ENCODE results near the gene TMEM39A. TPM values are rescaled to one million over a fixed set of nuclear protein-coding genes. Genes with fewer than 3 reads are reported as not detected.

The TMEM39A gene
- total RNA-seq, 1 experiment from 2014 or later: 28.4 TPM

DNA sequence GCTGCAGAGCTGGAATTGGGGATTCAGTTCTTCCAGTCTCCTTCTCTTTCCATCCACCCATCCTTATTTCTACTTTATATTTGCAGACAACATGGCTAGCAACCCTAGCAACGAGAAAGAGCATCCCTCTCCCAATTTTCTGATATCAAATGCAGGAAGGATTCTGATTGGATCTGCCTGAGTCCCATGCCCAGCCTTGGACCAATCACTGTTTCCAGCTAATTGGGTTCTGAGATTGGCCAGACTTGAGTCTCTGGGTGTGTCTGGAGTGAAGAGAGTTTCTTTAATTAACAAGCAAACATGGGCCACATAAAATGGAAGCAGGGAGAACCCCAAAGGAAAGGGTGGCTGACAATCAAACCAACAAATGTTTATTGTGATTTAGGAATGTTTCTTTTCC, 60.6 kb downstream of the TMEM39A start:
- no peaks in the 10 kb centered on the region for H3K79me2 ChIP-seq (ENCODE audit: low read length)
- H3K4me2 ChIP-seq (ENCODE audit: low read depth, low read length, poor library complexity, severe bottlenecking): no peak overlapping the region
- no peaks in the 10 kb centered on the region for H3K36me3 ChIP-seq (ENCODE audit: insufficient read depth, low read length)
- no peaks in the 10 kb centered on the region for H3K9me3 ChIP-seq (ENCODE audit: low read length)
- no peaks in the 10 kb centered on the region for H3K9me2 ChIP-seq (replicated peaks; ENCODE audit: insufficient read depth, low read length)
- H2AFZ ChIP-seq (ENCODE audit: low read length): no peak overlapping the region
- H3K27ac ChIP-seq (ENCODE audit: low read length): no peak overlapping the region
- H3K4me3 ChIP-seq (ENCODE audit: low read length): no peak overlapping the region
- H3K27me3 ChIP-seq (ENCODE audit: low read length): no peaks in the 10 kb centered on the region
- no peaks in the 10 kb centered on the region for H3K4me1 ChIP-seq (ENCODE audit: low read length)
- no peaks in the 10 kb centered on the region for H4K20me1 ChIP-seq (ENCODE audit: insufficient read depth, low read depth, low read length)
- H3K9ac ChIP-seq (ENCODE audit: low read length): no peak overlapping the region
- DNase-seq: peak; percentile 53

DNA sequence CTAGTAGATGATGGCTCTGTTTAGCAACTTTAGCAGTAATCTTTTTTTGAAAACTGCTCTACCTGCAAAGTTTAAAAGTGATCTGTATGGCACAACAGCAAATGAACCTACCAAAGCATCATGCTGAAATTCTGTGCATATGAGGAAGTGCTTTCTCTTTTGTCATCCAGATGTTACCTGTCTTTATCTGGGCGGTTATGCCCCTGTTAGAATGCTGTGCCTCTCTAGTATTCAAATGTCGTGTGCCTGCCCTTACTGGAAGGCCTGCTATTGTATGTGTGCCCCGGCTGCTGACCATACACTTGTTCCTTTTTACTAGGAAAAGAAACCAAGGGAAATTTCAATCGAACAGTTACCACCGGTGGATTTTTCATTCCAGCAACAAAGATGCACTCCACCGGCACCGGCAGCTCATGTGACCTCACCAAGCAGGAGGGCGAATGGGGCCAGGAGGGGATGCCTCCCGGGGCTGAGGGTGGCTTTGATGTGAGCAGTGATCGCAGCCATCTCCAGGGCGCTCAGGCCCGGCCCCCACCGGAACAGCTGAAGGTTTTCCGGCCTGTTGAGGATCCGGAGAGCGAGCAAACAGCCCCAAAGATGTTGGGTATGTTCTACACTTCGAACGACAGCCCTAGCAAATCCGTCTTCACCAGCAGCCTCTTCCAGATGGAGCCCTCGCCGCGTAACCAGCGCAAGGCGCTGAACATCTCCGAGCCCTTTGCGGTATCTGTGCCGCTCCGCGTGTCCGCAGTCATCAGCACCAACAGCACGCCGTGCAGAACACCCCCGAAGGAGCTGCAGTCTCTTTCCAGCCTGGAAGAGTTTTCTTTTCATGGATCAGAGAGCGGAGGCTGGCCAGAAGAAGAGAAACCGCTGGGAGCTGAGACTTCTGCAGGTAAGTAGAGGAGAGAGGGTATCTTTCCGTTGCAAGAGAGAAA, 61.6 kb downstream of the TMEM39A start:
- H3K27ac ChIP-seq (ENCODE audit: low read length): no peak overlapping the region

DNA sequence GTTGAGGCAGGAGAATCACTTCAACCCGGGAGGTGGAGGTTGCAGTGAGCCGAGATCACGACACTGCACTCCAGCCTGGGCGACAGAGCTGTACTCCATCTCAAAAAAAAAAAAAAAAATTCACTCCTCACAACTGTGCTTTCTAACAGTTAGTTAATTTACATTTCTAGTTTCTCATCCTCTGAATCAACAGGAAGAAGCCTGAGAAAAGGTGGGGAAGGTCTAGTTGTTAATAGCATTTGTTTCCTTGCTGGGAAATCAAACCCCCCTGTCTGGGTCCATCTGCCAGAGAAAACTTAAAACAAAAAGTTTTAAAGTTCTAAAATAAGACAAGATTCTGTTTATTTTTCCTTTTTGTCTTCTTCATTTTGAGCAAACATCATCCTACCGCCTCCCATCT, 62.3 kb downstream of the TMEM39A start:
- Histone ChIP-seq H3K27me3 (ENCODE audit: low read length) (no peaks in the 10 kb centered on the region), H3K9ac (ENCODE audit: low read length) (no peak overlapping the region), H3K4me3 (ENCODE audit: low read length) (no peak overlapping the region), H3K4me2 (ENCODE audit: low read depth, low read length, poor library complexity, severe bottlenecking) (no peak overlapping the region), H2AFZ (ENCODE audit: low read length) (no peak overlapping the region), H3K27ac (ENCODE audit: low read length) (no peak overlapping the region), H3K36me3 (ENCODE audit: insufficient read depth, low read length) (no peaks in the 10 kb centered on the region), H3K9me2 (replicated peaks; ENCODE audit: insufficient read depth, low read length) (no peaks in the 10 kb centered on the region), H3K9me3 (ENCODE audit: low read length) (no peaks in the 10 kb centered on the region), H3K4me1 (ENCODE audit: low read length) (peaks cover 10% of the 10 kb centered on the region), H3K79me2 (ENCODE audit: low read length) (no peaks in the 10 kb centered on the region), H4K20me1 (ENCODE audit: insufficient read depth, low read depth, low read length) (no peaks in the 10 kb centered on the region)
- DNase-seq: no peak

More for the DNA sequence above, 61.6 kb downstream of the TMEM39A start:
- H2AFZ ChIP-seq (ENCODE audit: low read length): no peak overlapping the region
- H3K4me1 ChIP-seq (ENCODE audit: low read length): peaks cover 3% of the 10 kb centered on the region
- no peaks in the 10 kb centered on the region for H3K9me2 ChIP-seq (replicated peaks; ENCODE audit: insufficient read depth, low read length)
- H3K4me3 ChIP-seq (ENCODE audit: low read length): no peak overlapping the region
- H3K79me2 ChIP-seq (ENCODE audit: low read length): no peaks in the 10 kb centered on the region
- H3K27me3 ChIP-seq (ENCODE audit: low read length): no peaks in the 10 kb centered on the region
- no peaks in the 10 kb centered on the region for H3K36me3 ChIP-seq (ENCODE audit: insufficient read depth, low read length)
- no peaks in the 10 kb centered on the region for H3K9me3 ChIP-seq (ENCODE audit: low read length)
- H3K4me2 ChIP-seq (ENCODE audit: low read depth, low read length, poor library complexity, severe bottlenecking): no peak overlapping the region
- H4K20me1 ChIP-seq (ENCODE audit: insufficient read depth, low read depth, low read length): no peaks in the 10 kb centered on the region
- no peak overlapping the region for H3K9ac ChIP-seq (ENCODE audit: low read length)
- no peak for DNase-seq

DNA sequence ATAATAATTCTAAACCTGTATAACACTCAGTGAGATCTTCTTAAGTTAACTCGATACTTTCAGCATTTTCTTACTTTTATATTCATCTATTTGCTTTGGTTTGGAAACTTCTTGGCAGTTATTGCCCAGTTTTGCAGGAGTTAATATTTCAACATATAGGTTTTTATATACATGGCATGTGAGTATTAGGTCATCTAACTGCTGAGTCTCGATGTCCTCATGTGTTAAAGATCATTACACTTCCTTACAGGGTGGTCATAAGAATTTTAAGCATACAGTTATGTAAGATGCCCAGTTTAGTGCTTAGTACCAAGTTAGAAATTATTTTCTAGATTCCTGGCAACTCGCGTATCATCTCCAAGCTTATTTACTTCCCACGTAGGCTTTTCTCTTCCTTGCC, 62.9 kb downstream of the TMEM39A start:
- H2AFZ ChIP-seq (ENCODE audit: low read length): no peak overlapping the region
- no peaks in the 10 kb centered on the region for H3K9me3 ChIP-seq (ENCODE audit: low read length)
- H3K36me3 ChIP-seq (ENCODE audit: insufficient read depth, low read length): no peaks in the 10 kb centered on the region
- H3K79me2 ChIP-seq (ENCODE audit: low read length): no peaks in the 10 kb centered on the region
- no peaks in the 10 kb centered on the region for H3K27me3 ChIP-seq (ENCODE audit: low read length)
- H3K27ac ChIP-seq (ENCODE audit: low read length): no peak overlapping the region
- no peak for DNase-seq
- no peaks in the 10 kb centered on the region for H3K9me2 ChIP-seq (replicated peaks; ENCODE audit: insufficient read depth, low read length)
- H3K4me1 ChIP-seq (ENCODE audit: low read length): peaks cover 12% of the 10 kb centered on the region
- no peak overlapping the region for H3K4me2 ChIP-seq (ENCODE audit: low read depth, low read length, poor library complexity, severe bottlenecking)
- no peaks in the 10 kb centered on the region for H4K20me1 ChIP-seq (ENCODE audit: insufficient read depth, low read depth, low read length)
- H3K4me3 ChIP-seq (ENCODE audit: low read length): no peak overlapping the region
- H3K9ac ChIP-seq (ENCODE audit: low read length): no peak overlapping the region

DNA sequence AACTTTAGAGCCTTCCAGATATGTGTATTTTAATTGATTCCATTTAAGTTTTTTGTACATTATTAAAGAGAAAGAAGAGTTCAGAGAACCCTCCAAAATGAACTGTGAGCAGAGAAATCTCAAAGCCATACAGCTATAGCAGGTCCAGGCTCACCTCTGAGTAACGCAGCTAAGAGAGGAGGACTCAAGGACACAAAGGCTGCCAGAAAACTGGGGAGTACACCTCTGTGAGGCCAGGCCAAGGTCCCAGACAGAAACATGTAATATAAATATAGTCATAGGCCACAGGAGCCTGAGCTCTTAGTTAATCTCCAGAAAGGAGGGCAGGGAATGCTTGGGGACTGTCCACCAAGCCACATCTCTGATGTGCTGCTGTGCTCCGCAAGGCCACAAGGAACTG, 66.5 kb downstream of the TMEM39A start:
- no peaks in the 10 kb centered on the region for H3K36me3 ChIP-seq (ENCODE audit: insufficient read depth, low read length)
- H4K20me1 ChIP-seq (ENCODE audit: insufficient read depth, low read depth, low read length): no peaks in the 10 kb centered on the region

DNA sequence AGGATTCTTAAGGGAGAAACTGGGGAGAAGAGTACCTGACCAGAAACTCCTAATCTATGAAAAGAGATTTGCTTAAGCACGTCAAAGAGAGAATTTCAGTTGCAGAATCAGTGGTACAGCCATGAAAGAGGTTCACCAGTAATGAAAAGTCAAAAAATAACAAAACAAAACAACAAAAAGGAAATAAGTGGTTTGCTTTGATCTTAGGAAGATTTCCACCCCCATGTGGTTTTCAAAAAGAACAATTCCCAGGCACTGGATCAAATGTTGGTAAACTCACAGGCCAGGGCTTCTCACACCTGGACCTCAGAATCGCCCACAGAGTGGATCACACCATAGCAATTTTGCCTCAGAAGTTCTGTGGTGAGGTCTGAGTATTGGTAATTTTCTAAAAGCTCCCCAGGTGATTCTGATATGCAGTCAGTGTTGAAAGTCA, 67.5 kb downstream of the TMEM39A start:
- no peak overlapping the region for H3K9ac ChIP-seq (ENCODE audit: low read length)
- H4K20me1 ChIP-seq (ENCODE audit: insufficient read depth, low read depth, low read length): no peaks in the 10 kb centered on the region
- H3K36me3 ChIP-seq (ENCODE audit: insufficient read depth, low read length): no peaks in the 10 kb centered on the region
- no peaks in the 10 kb centered on the region for H3K79me2 ChIP-seq (ENCODE audit: low read length)
- H3K4me3 ChIP-seq (ENCODE audit: low read length): no peak overlapping the region
- no peak overlapping the region for H3K27ac ChIP-seq (ENCODE audit: low read length)
- H3K9me2 ChIP-seq (replicated peaks; ENCODE audit: insufficient read depth, low read length): no peaks in the 10 kb centered on the region
- H3K27me3 ChIP-seq (ENCODE audit: low read length): no peaks in the 10 kb centered on the region
- no peak overlapping the region for H2AFZ ChIP-seq (ENCODE audit: low read length)
- H3K4me1 ChIP-seq (ENCODE audit: low read length): peaks cover 12% of the 10 kb centered on the region
- no peak for DNase-seq
- H3K9me3 ChIP-seq (ENCODE audit: low read length): no peaks in the 10 kb centered on the region
- no peak overlapping the region for H3K4me2 ChIP-seq (ENCODE audit: low read depth, low read length, poor library complexity, severe bottlenecking)

More for the DNA sequence above, 66.5 kb downstream of the TMEM39A start:
- no peaks in the 10 kb centered on the region for H3K79me2 ChIP-seq (ENCODE audit: low read length)
- H3K9me3 ChIP-seq (ENCODE audit: low read length): no peaks in the 10 kb centered on the region
- H3K27me3 ChIP-seq (ENCODE audit: low read length): no peaks in the 10 kb centered on the region
- H2AFZ ChIP-seq (ENCODE audit: low read length): no peak overlapping the region
- H3K4me1 ChIP-seq (ENCODE audit: low read length): peaks cover 12% of the 10 kb centered on the region
- H3K4me2 ChIP-seq (ENCODE audit: low read depth, low read length, poor library complexity, severe bottlenecking): no peak overlapping the region
- H3K9me2 ChIP-seq (replicated peaks; ENCODE audit: insufficient read depth, low read length): no peaks in the 10 kb centered on the region
- DNase-seq: no peak
- H3K27ac ChIP-seq (ENCODE audit: low read length): no peak overlapping the region
- no peak overlapping the region for H3K9ac ChIP-seq (ENCODE audit: low read length)
- no peak overlapping the region for H3K4me3 ChIP-seq (ENCODE audit: low read length)

DNA sequence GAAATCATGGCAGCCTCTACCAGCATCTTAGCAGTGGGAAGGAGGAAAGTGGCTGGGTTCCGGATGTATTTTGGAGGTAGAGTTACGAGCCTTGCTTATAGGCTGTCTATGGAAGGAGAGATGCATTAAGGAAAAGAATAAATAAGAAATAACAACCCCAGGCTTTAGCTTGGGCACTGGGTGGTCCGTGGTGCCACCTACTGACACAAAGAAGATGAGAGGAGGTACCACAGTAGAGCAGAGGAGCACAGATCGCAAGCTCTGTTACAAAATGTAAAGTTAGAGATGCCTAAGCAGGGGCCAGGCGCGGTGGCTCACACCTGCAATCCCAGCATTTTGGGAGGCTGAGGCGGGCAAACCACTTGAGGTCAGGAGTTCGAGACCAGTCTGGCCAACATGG, 74.8 kb downstream of the TMEM39A start:
- Histone ChIP-seq H3K9me3 (ENCODE audit: low read length) (no peaks in the 10 kb centered on the region), H3K4me3 (ENCODE audit: low read length) (no peak overlapping the region), H3K27ac (ENCODE audit: low read length) (no peak overlapping the region), H2AFZ (ENCODE audit: low read length) (no peak overlapping the region), H3K9me2 (replicated peaks; ENCODE audit: insufficient read depth, low read length) (no peaks in the 10 kb centered on the region), H3K4me1 (ENCODE audit: low read length) (no peaks in the 10 kb centered on the region), H3K79me2 (ENCODE audit: low read length) (no peaks in the 10 kb centered on the region), H3K4me2 (ENCODE audit: low read depth, low read length, poor library complexity, severe bottlenecking) (no peak overlapping the region), H4K20me1 (ENCODE audit: insufficient read depth, low read depth, low read length) (no peaks in the 10 kb centered on the region), H3K36me3 (ENCODE audit: insufficient read depth, low read length) (no peaks in the 10 kb centered on the region), H3K9ac (ENCODE audit: low read length) (no peak overlapping the region), H3K27me3 (ENCODE audit: low read length) (no peaks in the 10 kb centered on the region)
- DNase-seq: no peak

DNA sequence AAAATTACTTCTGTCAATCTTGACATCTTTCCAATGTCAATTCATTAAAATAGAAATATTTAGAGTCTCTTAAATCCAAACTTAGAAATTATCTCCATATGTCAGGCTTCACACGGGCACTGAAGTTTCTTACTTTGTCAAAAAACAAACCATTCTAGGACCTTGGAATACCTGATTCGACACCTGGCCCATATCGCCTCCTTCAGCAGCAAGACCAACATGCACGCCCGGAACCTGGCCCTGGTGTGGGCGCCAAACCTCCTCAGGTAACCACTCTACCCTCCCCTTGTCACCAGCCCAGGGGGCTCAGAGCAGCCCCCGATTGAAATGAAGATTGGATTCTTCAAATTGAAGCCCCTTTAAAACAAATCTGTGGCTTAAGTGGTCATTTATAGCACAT, 81.3 kb downstream of the TMEM39A start:
- no peaks in the 10 kb centered on the region for H3K27me3 ChIP-seq (ENCODE audit: low read length)
- H3K9me3 ChIP-seq (ENCODE audit: low read length): no peaks in the 10 kb centered on the region
- no peaks in the 10 kb centered on the region for H3K4me1 ChIP-seq (ENCODE audit: low read length)
- no peak overlapping the region for H3K27ac ChIP-seq (ENCODE audit: low read length)
- no peak overlapping the region for H2AFZ ChIP-seq (ENCODE audit: low read length)
- H3K9ac ChIP-seq (ENCODE audit: low read length): no peak overlapping the region
- H3K36me3 ChIP-seq (ENCODE audit: insufficient read depth, low read length): no peaks in the 10 kb centered on the region
- no peak overlapping the region for H3K4me2 ChIP-seq (ENCODE audit: low read depth, low read length, poor library complexity, severe bottlenecking)
- no peak for DNase-seq
- H3K79me2 ChIP-seq (ENCODE audit: low read length): no peaks in the 10 kb centered on the region
- H3K9me2 ChIP-seq (replicated peaks; ENCODE audit: insufficient read depth, low read length): no peaks in the 10 kb centered on the region
- no peaks in the 10 kb centered on the region for H4K20me1 ChIP-seq (ENCODE audit: insufficient read depth, low read depth, low read length)
- no peak overlapping the region for H3K4me3 ChIP-seq (ENCODE audit: low read length)

Data from Karpas-422 (cell line).